HCT116 (cell line): ENCODE results near the gene SPRED2. TPM values are rescaled to one million over a fixed set of nuclear protein-coding genes. Genes with fewer than 3 reads are reported as not detected.

Experiments
- ATAC-seq: fragments of 200-7000 bp; cut with Tn5 transposase; 2 replicates; pipeline ENCODE4 v1.9.1; 2020; ENCODE audit warnings: mild to moderate bottlenecking, moderate library complexity
- BruUV-seq: library from RNA; stranded (reverse); fragments of 400-500 nt; replicated peaks from 2 replicates; lab custom pipeline; 2021; lab: Mats Ljungman, UMichigan
- CTCF ChIA-PET: fragments of 300-600 bp; sonication (Branson Sonifier 250); formaldehyde crosslinking; loops from one replicate; lab custom pipeline; 2021; ENCODE audit warnings: antibody characterized with exemption; lab: Charles Lee
- POLR2A ChIA-PET: fragments of 300-600, 350-600 bp; sonication (Branson Sonifier 250); formaldehyde crosslinking; loops from one replicate; lab custom pipeline; 2021; ENCODE audit warnings: antibody characterized with exemption; lab: Charles Lee
- RAD21 ChIA-PET, 2 experiments: fragments of 300-600 bp; sonication (Branson Sonifier 250); formaldehyde crosslinking; loops; one replicate each; lab custom pipeline; 2023; ENCODE audit warnings: low total read pairs in 2 of 2; ENCODE audit not compliant: uncharacterized antibody in 2 of 2, unreplicated experiment in 2 of 2, low non-redundant PET in 1 of 2; lab: Charles Lee
- DNase-seq: peaks from one replicate; pipeline ENCODE4 v3.0.0-alpha.2; 2010; ENCODE audit warnings: low read depth, low spot score
- H2AFZ ChIP-seq: fragments of 200-600 bp; shearing (Covaris generic), sonication (generic); 2 replicates; pipeline ENCODE4 v1.6.1; 2017; ENCODE audit warnings: low read depth, mixed run types, mixed read lengths, antibody characterized with exemption, low read length; ENCODE audit not compliant: poor library complexity, severe bottlenecking
- H3K27ac ChIP-seq: 2 replicates; pipeline ENCODE4 v1.5.1; 2012; ENCODE audit warnings: low read depth, low read length
- H3K27me3 ChIP-seq: fragments of 200-600 bp; sonication (generic); 2 replicates; pipeline ENCODE4 v1.6.1; 2016; ENCODE audit warnings: mixed run types, low read length, mixed read lengths; ENCODE audit not compliant: insufficient read depth
- H3K36me3 ChIP-seq, 2 experiments: fragments of 200-500 bp in 1 of 2; fragments of 200-600 bp in 1 of 2; sonication (Bioruptor generic) in 1 of 2; sonication (generic) in 1 of 2; 2 replicates each; pipeline versions ENCODE4 v1.5.1 to v1.6.1; 2014 to 2016; ENCODE audit warnings: low read length in 2 of 2, inconsistent platforms in 1 of 2, mixed read lengths in 1 of 2, mixed run types in 1 of 2; ENCODE audit not compliant: insufficient read depth in 2 of 2, control insufficient read depth in 1 of 2
- H3K4me1 ChIP-seq, 2 experiments: fragments of 200-600 bp in 1 of 2; sonication (generic) in 1 of 2; 2 replicates each; pipeline versions ENCODE4 v1.5.1 to v1.6.1; 2012 to 2017; ENCODE audit warnings: low read length in 2 of 2, inconsistent platforms in 1 of 2, mild to moderate bottlenecking in 1 of 2, mixed read lengths in 1 of 2, mixed run types in 1 of 2, moderate library complexity in 1 of 2; ENCODE audit not compliant: insufficient read depth in 2 of 2, control insufficient read depth in 1 of 2
- H3K4me2 ChIP-seq: fragments of 200-600 bp; sonication (generic); 2 replicates; pipeline ENCODE4 v1.6.1; 2017; ENCODE audit warnings: mixed run types, low read length, mixed read lengths
- H3K4me3 ChIP-seq, 2 experiments: fragments of 200-600 bp in 1 of 2; sonication (generic) in 1 of 2; replicated peaks in 1 of 2; 2 replicates each; pipeline ENCODE4 v1.5.1; 2011 to 2016; ENCODE audit warnings: low read length in 2 of 2, control low read depth in 1 of 2, low read depth in 1 of 2, mild to moderate bottlenecking in 1 of 2, mixed read lengths in 1 of 2, mixed run types in 1 of 2
- H3K79me2 ChIP-seq: fragments of 200-600 bp; sonication (generic); 2 replicates; pipeline ENCODE4 v1.6.1; 2017; ENCODE audit warnings: mild to moderate bottlenecking, mixed run types, low read length, moderate library complexity, mixed read lengths; ENCODE audit not compliant: insufficient read depth
- H3K9ac ChIP-seq: fragments of 200-600 bp; sonication (generic); 2 replicates; pipeline ENCODE4 v1.6.1; 2016; ENCODE audit warnings: low read length, mixed read lengths
- H3K9me2 ChIP-seq: fragments of 200-600 bp; sonication (generic), shearing (Covaris generic); 2 replicates; pipeline ENCODE4 v1.6.1; 2017; ENCODE audit warnings: mixed run types, mild to moderate bottlenecking, moderate library complexity; ENCODE audit not compliant: insufficient read depth
- H3K9me3 ChIP-seq, 2 experiments: fragments of 200-500 bp in 1 of 2; fragments of 200-600 bp in 1 of 2; sonication (Bioruptor generic) in 1 of 2; sonication (generic) in 1 of 2; 2 replicates each; pipeline ENCODE4 v1.6.1; 2014 to 2017; ENCODE audit warnings: low read length in 2 of 2, mixed read lengths in 2 of 2, inconsistent platforms in 1 of 2, low read depth in 1 of 2, mild to moderate bottlenecking in 1 of 2, mixed run types in 1 of 2, moderate library complexity in 1 of 2; ENCODE audit not compliant: control insufficient read depth in 1 of 2, insufficient read depth in 1 of 2
- H4K20me1 ChIP-seq: fragments of 200-600 bp; sonication (generic), shearing (Covaris generic); 2 replicates; pipeline ENCODE4 v1.6.1; 2017; ENCODE audit warnings: mixed run types, mild to moderate bottlenecking, moderate library complexity; ENCODE audit not compliant: insufficient read depth
- CBX3 ChIP-seq: IDR thresholded peaks from 2 replicates; pipeline ENCODE4 v1.6.1; 2012; ENCODE audit warnings: low read depth
- JUND ChIP-seq: IDR thresholded peaks from 2 replicates; pipeline ENCODE4 v1.6.1; 2012
- POLR2A ChIP-seq: IDR thresholded peaks from 2 replicates; pipeline ENCODE4 v1.7.0; 2011; ENCODE audit warnings: borderline replicate concordance; ENCODE audit not compliant: insufficient read depth, insufficient read length; ENCODE audit errors: extremely low read depth
- RAD21 ChIP-seq: IDR thresholded peaks from 2 replicates; pipeline ENCODE4 v1.6.1; 2012; ENCODE audit warnings: low read depth, mild to moderate bottlenecking
- ZFX ChIP-seq: fragments of 450-650 bp; IDR thresholded peaks from 2 replicates; pipeline ENCODE4 v1.6.1; 2017
- ZNF274 ChIP-seq: fragments of 200-500 bp; sonication (Bioruptor generic); IDR thresholded peaks from 2 replicates; pipeline ENCODE4 v1.6.1; 2014; ENCODE audit warnings: mild to moderate bottlenecking, low read depth, low read length, inconsistent platforms
- intact Hi-C: fragments of 100-400 bp; cut with micrococcal nuclease; formaldehyde crosslinking; loops from 2 replicates; pipeline ENCODE4 v1.10.0; 2022
- total RNA-seq: library from RNA; stranded (reverse); gene quantifications from one replicate; pipeline ENCODE4 v1.2.1, GENCODE V29; 2021; ENCODE audit not compliant: unreplicated experiment
- TF ChIP-seq, protein P1 (sequence below): IDR thresholded peaks from 2 replicates; pipeline ENCODE4 v1.6.1; 2011; ENCODE audit warnings: mild to moderate bottlenecking, low read length, moderate library complexity; ENCODE audit not compliant: insufficient replicate concordance; ENCODE audit errors: extremely low read depth
- TF ChIP-seq, protein P2 (sequence below): IDR thresholded peaks from 2 replicates; pipeline ENCODE4 v1.6.1; 2012
- TF ChIP-seq, protein P3 (sequence below): IDR thresholded peaks from 2 replicates; pipeline ENCODE4 v1.6.1; 2012; ENCODE audit warnings: low read depth

The SPRED2 gene
- total RNA-seq, 1 experiment from 2014 or later: 62.6 TPM

DNA sequence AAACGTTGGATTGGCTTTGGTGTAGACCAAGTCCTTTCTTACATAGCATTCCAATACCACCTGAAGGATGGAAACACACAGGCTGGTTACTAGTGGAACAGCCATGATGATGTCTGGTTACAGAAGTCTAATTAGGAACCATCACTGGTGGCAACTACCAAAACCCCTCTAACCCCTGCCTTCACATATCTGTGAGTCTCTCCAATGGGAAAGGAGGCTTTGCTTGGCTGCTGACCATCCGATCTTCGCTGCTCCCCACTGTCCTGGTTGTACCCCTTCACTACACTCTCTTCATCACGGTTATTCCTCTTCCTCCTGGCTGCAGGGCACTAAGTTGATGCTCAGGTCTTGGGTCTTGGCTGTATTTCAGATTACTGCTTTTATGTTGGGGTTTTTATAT is 97.7 kb downstream of the SPRED2 start (continued):
- TF ChIP-seq, protein P1, sequence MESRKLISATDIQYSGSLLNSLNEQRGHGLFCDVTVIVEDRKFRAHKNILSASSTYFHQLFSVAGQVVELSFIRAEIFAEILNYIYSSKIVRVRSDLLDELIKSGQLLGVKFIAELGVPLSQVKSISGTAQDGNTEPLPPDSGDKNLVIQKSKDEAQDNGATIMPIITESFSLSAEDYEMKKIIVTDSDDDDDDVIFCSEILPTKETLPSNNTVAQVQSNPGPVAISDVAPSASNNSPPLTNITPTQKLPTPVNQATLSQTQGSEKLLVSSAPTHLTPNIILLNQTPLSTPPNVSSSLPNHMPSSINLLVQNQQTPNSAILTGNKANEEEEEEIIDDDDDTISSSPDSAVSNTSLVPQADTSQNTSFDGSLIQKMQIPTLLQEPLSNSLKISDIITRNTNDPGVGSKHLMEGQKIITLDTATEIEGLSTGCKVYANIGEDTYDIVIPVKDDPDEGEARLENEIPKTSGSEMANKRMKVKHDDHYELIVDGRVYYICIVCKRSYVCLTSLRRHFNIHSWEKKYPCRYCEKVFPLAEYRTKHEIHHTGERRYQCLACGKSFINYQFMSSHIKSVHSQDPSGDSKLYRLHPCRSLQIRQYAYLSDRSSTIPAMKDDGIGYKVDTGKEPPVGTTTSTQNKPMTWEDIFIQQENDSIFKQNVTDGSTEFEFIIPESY: no peak
- TF ChIP-seq ZNF274: no peak

DNA sequence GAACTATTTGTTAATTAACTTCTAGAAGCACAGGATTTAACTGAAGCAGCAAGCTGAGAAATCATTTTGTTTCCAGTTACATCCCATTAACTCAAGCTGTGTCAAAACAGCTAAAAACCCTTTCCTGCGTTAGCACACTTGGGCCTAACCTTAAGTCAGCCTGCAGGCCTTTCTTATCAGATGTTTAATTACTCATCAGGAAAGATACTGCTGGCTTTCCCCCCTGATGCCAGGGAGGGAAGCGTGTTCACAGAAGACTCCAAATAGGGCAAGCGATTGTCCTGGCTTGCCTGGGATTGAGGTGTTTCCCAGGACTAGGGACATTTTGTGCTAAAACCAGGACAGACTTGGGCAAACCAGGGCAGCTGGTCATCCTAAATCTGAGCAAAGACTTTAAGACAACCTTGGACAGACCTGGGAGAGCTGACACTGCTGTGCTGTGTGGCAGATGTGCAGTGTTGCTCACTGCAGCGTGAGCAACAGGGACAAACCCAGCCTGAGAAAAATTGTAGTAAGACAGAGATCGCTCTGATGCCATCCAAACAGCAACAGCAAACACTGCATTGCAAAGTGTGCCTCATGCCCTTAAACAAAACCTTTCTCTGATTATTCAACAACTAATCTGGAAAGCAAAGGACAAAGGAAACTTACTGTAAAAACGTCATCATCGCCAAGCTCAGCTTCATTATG is 100.9 kb downstream of the SPRED2 start:
- Histone ChIP-seq H3K27ac (no peak overlapping the region), H3K9me3 (no peaks in the 10 kb centered on the region), H3K4me1 (no peaks in the 10 kb centered on the region), H3K9me2 (no peaks in the 10 kb centered on the region), H3K4me2 (no peak overlapping the region), H3K9ac (no peak overlapping the region), H3K36me3 (peaks cover 13 to 25% of the 10 kb centered on the region in 2 experiments; a peak in 3 of 4 replicates), H4K20me1 (no peaks in the 10 kb centered on the region), H3K27me3 (no peaks in the 10 kb centered on the region), H2AFZ (no peak overlapping the region), H3K79me2 (no peaks in the 10 kb centered on the region), H3K4me3 (no peak overlapping the region)
- ATAC-seq (no peak), DNase-seq (no peak)
- POLR2A ChIA-PET: no interaction called here
- BruUV-seq: no TSS peak
- CTCF ChIA-PET: no interaction called here
- TF ChIP-seq RAD21: no peak
- no peak for TF ChIP-seq POLR2A
- TF ChIP-seq, protein P2, sequence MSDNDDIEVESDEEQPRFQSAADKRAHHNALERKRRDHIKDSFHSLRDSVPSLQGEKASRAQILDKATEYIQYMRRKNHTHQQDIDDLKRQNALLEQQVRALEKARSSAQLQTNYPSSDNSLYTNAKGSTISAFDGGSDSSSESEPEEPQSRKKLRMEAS: no peak
- no peak for TF ChIP-seq ZNF274
- TF ChIP-seq CBX3: no peak
- no peak for TF ChIP-seq JUND
- TF ChIP-seq, protein P3, sequence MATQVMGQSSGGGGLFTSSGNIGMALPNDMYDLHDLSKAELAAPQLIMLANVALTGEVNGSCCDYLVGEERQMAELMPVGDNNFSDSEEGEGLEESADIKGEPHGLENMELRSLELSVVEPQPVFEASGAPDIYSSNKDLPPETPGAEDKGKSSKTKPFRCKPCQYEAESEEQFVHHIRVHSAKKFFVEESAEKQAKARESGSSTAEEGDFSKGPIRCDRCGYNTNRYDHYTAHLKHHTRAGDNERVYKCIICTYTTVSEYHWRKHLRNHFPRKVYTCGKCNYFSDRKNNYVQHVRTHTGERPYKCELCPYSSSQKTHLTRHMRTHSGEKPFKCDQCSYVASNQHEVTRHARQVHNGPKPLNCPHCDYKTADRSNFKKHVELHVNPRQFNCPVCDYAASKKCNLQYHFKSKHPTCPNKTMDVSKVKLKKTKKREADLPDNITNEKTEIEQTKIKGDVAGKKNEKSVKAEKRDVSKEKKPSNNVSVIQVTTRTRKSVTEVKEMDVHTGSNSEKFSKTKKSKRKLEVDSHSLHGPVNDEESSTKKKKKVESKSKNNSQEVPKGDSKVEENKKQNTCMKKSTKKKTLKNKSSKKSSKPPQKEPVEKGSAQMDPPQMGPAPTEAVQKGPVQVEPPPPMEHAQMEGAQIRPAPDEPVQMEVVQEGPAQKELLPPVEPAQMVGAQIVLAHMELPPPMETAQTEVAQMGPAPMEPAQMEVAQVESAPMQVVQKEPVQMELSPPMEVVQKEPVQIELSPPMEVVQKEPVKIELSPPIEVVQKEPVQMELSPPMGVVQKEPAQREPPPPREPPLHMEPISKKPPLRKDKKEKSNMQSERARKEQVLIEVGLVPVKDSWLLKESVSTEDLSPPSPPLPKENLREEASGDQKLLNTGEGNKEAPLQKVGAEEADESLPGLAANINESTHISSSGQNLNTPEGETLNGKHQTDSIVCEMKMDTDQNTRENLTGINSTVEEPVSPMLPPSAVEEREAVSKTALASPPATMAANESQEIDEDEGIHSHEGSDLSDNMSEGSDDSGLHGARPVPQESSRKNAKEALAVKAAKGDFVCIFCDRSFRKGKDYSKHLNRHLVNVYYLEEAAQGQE: no peak
- TF ChIP-seq ZFX: no peak
- TF ChIP-seq, protein P1: no peak
- intact Hi-C loops: no loop called here
- RAD21 ChIA-PET: no interaction called here
